Psoas muscle (tissue), 8 donors: ENCODE data around the gene THRB. TPM values are rescaled to one million over a fixed set of nuclear protein-coding genes. Genes with fewer than 3 reads are reported as not detected.

Experiments
- ATAC-seq, 4 donors: fragments of 200-7000 bp; cut with Tn5 transposase; one replicate each; pipeline ENCODE4 v1.9.1; 2020; ENCODE audit warnings: moderate library complexity in 3 of 4, mild to moderate bottlenecking in 2 of 4
- DNase-seq, 2 donors: peaks; one replicate each; pipeline ENCODE4 v3.0.0-alpha.2; 2020
- H3K27ac ChIP-seq: fragments of 200-600 bp; one replicate; pipeline ENCODE4 v1.8.0; 2022
- H3K27me3 ChIP-seq, 3 donors: fragments of 200-600 bp in 1 of 3; one replicate each; pipeline versions ENCODE4 v1.6.1 to v1.8.0; 2013 to 2022; ENCODE audit warnings: low read length in 2 of 3, mild to moderate bottlenecking in 2 of 3, moderate library complexity in 1 of 3; ENCODE audit not compliant: insufficient read depth in 3 of 3
- H3K36me3 ChIP-seq, 2 donors: fragments of 200-600 bp in 1 of 2; one replicate each; pipeline versions ENCODE4 v1.6.1 to v1.8.0; 2013 to 2022; ENCODE audit warnings: low read depth in 1 of 2, mild to moderate bottlenecking in 1 of 2, moderate library complexity in 1 of 2; ENCODE audit not compliant: insufficient read depth in 1 of 2
- H3K4me1 ChIP-seq: fragments of 200-600 bp; one replicate; pipeline ENCODE4 v1.8.0; 2022
- H3K4me3 ChIP-seq: fragments of 200-600 bp; one replicate; pipeline ENCODE4 v1.8.0; 2022; ENCODE audit warnings: mild to moderate bottlenecking
- H3K9me3 ChIP-seq: fragments of 200-600 bp; one replicate; pipeline ENCODE4 v1.8.0; 2022
- WGBS, 3 donors: extraction: QIAGEN DNeasy Blood & Tissue Kit; methylation state at CpG; one replicate each; pipeline versions ENCODE4 v1.1.6 to v1.1.7; 2013; 5-methylcytosine and 5-hydroxymethylcytosine counted together
- intact Hi-C, 2 donors: fragments of 100-400 bp; cut with DNase I; formaldehyde crosslinking; loops; one replicate each; pipeline versions ENCODE4 v1.11.0 to v1.14.2; 2022
- polyA plus RNA-seq, 3 donors: library from polyadenylated mRNA; stranded (reverse); fragments of 200-250 nt; gene quantifications; one replicate each; pipeline ENCODE4 v1.2.3, GENCODE V29; 2013
- total RNA-seq, 4 donors: library from RNA; stranded (reverse); fragmentation: NEBNext Ultra II Directional in 2 of 4; extraction: Animal tissue kit (Norgen Biotek cat#: 25700) in 2 of 4; gene quantifications; one replicate each; pipeline versions ENCODE4 v1.2.1 to v1.2.4, GENCODE V29; 2021 to 2023
- TF ChIP-seq, protein P1 (sequence below): fragments of 200-600 bp; IDR thresholded peaks from one replicate; pipeline ENCODE4 v1.8.0; 2022; ENCODE audit warnings: antibody characterized with exemption
- donor health status: healthy with polysubstance abuse.
- donor health status: DM: no; HTN: no; CAD: no; lungs with moderate emphysema.
- donor health status: Bipolar disorder and iron deficiency.
- donor health status: healthy.
- donor health status: DM: yes; HTN: yes; CAD: no.
- donor health status: DM: no; HTN: no; CAD: no.
- donor health status: DM: no; HTN: no; CAD: no.
- donor health status: DM: yes; HTN: yes; CAD: no.

THRB gene
- total and polyA plus RNA-seq, 7 donors: 11.5 to 38.6 (median 31.4) TPM

DNA sequence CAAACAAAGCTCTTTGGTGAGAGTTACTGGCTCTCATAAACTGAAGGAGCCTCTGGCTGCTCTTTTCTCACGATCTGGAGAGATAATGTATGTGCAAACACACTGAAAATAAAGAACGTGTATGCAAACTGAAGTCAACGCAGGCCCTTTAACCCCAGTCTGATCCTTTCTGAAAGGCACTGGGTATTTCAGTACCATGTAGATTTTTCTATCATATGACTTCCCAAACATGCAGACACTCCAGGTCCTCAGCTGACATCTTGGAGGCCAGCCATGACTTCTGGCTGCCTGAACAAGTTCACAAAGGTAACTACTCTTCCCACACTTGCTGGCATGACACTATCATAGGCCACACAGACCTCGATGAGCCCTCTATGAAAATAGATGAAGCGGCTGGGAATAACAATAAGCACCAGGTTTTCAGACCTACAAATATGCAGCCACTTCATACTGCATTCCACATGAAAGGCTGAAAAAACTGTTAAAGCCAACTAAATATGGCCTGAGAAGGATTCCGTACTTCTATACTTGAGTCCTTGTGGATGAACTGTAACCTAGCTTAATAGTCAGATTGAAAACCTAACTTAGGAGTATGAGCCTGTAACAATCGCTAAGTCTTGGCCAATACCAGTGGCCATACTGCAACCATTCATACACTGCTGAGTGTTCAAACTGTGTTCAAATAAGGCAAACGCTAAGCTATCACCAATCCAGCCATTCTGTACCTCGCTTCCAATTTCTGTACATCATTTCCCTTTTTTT is 121.3 kb downstream of the THRB start:
- WGBS, 3 donors: 58 to 69% (median 60%) methylated on average over 9 of the region's 9 CpGs
- Histone ChIP-seq H3K4me3 (no peak overlapping the region), H3K9me3 (no peaks in the 10 kb centered on the region), H3K27me3 (no peaks in the 10 kb centered on the region), H3K27ac (peak overlapping the region; percentile 57), H3K4me1 (peaks cover 30% of the 10 kb centered on the region), H3K36me3 (no peaks in the 10 kb centered on the region)
- TF ChIP-seq, protein P1, sequence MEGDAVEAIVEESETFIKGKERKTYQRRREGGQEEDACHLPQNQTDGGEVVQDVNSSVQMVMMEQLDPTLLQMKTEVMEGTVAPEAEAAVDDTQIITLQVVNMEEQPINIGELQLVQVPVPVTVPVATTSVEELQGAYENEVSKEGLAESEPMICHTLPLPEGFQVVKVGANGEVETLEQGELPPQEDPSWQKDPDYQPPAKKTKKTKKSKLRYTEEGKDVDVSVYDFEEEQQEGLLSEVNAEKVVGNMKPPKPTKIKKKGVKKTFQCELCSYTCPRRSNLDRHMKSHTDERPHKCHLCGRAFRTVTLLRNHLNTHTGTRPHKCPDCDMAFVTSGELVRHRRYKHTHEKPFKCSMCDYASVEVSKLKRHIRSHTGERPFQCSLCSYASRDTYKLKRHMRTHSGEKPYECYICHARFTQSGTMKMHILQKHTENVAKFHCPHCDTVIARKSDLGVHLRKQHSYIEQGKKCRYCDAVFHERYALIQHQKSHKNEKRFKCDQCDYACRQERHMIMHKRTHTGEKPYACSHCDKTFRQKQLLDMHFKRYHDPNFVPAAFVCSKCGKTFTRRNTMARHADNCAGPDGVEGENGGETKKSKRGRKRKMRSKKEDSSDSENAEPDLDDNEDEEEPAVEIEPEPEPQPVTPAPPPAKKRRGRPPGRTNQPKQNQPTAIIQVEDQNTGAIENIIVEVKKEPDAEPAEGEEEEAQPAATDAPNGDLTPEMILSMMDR: no peak
- DNase-seq: peak; percentile 24 to 76
- peak; percentile 50 to 77 (median 74) for ATAC-seq
- intact Hi-C loops: no loop called here

DNA sequence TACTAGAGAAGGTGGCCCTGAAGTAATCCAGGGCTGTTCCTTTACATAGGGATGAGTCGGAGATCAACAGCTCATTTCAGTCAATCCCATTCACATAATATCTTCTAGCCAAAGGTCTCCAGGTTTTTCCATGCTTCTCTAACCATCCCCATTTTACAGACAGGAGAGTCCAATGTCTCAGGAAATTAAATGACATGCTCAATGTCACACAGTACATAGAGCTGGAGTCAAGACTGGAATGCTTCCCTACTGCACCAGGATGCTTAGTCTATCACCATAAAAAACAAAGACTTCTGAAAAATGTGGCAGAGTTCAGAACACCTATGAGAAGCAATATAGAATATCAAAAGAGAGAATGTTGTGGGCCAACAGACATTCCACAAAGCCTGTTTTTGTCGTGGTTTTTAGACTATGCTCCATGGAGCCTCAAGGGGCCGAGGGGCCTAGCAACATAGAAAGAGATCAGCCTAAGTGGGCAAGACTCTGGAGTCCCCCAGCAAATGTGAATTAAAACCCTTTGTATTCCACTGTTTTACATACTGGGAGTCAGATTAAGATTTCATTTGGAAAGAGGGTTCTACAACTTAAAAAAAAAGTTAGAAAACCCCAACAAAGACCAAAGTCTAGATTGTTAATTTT is 122.0 kb downstream of the THRB start:
- peaks cover 23% of the 10 kb centered on the region for H3K4me1 ChIP-seq
- TF ChIP-seq, protein P1: no peak
- H3K27ac ChIP-seq: peak overlapping the region; percentile 57
- intact Hi-C loops: no loop called here
- H3K27me3 ChIP-seq: no peaks in the 10 kb centered on the region
- ATAC-seq: no peak
- H3K36me3 ChIP-seq: no peaks in the 10 kb centered on the region
- H3K4me3 ChIP-seq: no peak overlapping the region
- DNase-seq: no peak
- H3K9me3 ChIP-seq: no peaks in the 10 kb centered on the region
- 66 to 78% (median 74%) methylated on average over 3 of the region's 3 CpGs for WGBS, 3 donors

DNA sequence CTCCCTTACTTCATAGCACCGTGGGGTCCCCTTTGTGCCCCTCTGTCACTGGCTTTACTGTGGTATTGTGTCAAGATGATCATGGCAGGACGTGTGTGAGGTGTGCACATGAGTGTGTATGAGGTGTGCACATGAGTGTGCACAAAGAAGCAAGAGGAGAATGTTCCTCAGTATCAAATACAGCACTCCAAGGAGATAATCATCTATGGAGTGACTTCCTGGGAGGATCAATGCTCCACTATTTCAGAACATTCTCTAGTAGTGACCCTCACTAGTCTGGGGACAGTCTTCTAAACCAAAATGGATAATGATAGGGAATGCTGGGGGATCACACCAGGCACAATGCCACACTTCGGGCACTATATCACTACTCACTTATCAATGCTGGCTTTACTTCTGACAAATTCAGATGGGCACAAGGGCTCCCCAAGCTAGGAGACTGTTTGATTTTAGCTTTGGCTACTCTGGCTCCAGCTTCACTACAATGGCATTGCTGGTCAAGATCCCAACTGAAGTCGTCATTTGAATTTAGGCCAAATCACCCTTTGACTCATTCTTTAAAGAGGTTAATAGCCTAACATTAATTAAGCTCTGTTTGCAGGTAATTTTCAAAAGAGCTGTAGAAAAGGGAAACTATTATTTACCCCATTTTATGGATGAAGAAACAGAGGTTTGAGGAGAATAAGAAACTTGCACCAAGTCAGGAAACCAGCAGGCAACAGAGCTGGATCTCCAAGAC is 124.1 kb downstream of the THRB start:
- ATAC-seq (no peak), DNase-seq (no peak)
- Histone ChIP-seq H3K4me3 (no peak overlapping the region), H3K27ac (no peak overlapping the region), H3K9me3 (no peaks in the 10 kb centered on the region), H3K27me3 (no peaks in the 10 kb centered on the region), H3K36me3 (no peaks in the 10 kb centered on the region), H3K4me1 (peaks cover 17% of the 10 kb centered on the region)
- intact Hi-C loops: no loop called here
- TF ChIP-seq, protein P1: no peak
- 64 to 71% (median 69%) methylated on average over 4 of the region's 4 CpGs for WGBS, 3 donors

DNA sequence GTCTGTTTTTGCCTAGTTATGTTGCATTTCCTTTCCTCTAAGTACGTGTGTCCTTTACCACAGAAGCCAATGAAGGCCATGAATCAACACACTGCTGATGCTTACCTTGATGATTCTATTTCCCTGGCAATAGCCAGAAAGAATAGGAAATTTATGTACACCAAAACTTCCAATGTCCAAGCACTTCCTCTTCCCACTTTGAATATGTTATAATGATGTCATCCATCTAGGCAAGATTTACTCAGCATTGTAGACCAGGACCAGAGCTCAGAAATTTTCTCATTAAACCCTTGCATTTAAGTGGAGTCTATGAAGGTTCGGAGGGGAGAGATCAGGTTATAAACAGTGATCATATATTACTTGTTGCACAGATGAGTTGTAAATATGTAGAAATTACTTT is 126.0 kb downstream of the THRB start:
- Histone ChIP-seq H3K9me3 (no peaks in the 10 kb centered on the region), H3K27ac (no peak overlapping the region), H3K27me3 (no peaks in the 10 kb centered on the region), H3K36me3 (no peaks in the 10 kb centered on the region), H3K4me1 (peaks cover 19% of the 10 kb centered on the region), H3K4me3 (no peak overlapping the region)
- TF ChIP-seq, protein P1: no peak
- DNase-seq (no peak), ATAC-seq (no peak)
- intact Hi-C loops: loop anchor here in 1 of 2 donors (10.0 kb wide), 1 partner anchor 104 kb away; no protein-coding TSS in a partner anchor
- 37 to 54% (median 47%) methylated on average over 2 of the region's 2 CpGs for WGBS, 3 donors
